ENCODE measurements around the gene LMLN.
"Not testable (repeated sequence)": the region's sequence is repeated elsewhere in the genome, so short reads cannot be mapped to it uniquely, and the experiment has no call there.

LMLN gene

DNA sequence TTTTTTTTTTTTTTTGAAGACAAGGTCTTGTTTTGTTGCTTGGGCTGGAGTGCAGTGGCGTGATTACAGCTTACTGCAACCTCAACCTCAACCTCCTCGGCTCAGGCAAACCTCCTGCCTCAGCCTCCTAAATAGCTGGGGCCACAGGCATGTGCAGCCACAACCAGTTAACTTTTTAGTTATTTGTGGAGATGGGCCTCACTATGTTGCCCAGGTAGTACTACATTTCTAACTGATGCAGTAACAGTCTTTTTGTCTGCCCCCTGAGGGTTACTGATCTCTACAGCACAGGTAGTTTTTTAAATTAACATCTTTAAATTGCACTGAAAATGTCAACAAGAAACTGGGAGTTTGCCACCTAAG is 3.4 kb upstream of the LMLN start:
- DNase-seq = no peak

DNA sequence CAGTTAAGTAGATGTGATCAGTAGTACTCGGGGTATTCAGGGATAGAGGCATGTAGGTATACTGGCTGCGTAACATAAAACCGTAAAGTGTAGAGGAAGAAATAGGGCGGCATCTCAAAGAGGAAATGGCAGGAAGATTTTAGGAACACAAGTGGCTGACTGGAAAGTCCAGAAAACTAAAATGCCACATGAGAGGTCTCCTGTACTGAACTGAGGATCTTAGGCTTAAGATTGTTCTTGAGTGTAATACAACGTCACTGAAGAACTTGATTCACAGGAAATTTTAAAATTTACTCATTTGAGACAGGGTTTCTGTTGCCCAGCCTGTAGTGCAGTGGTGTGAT is 2.3 kb upstream of the LMLN start:
- no peak for DNase-seq

DNA sequence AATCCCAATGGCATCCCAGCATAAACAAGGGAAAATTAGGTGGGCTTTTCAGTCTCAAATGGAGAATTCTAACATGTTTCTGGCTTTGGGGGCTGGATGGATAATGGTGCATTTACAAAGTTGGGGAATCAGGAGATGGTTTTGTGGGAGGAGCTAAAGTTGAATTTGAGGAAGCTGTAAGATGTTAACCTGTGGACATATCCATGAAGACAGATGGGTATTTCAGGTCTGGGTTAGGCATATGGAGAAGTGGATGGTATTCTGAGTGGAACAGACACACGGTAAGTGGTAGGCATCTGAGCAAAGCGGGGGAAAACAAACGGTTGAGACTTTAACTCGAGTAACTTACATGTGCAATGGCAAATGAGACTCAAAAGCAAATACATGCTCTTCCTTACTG is 1.7 kb upstream of the LMLN start:
- DNase-seq = no peak

GRCh38 chr3:197958848-197959247 is 1.2 kb upstream of the LMLN start:
- not testable (repeated sequence) for DNase-seq

DNA sequence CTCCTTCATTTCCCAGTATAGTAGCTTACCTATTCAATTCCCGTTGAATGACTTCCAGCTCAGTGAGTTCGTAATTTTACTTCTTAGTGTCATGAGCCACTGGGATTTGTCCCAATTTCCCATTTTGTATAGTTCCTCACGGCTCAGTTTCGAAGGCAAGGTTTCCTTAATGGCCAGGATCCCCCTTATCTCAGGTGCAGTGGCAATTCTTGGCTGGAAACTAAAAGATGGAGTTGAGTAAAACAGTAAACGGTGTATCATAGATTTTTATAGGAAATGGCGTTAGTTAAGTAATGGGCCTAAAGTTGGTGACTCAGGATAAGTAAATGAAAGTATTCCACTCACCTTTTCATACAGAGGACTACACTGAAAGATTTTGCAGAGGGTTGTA is 522 bp upstream of the LMLN start:
- DNase-seq = no peak

- no peak for DNase-seq
Measured at GRCh38 chr3:197960694-197961581, 921 bp downstream of the LMLN start.

DNA sequence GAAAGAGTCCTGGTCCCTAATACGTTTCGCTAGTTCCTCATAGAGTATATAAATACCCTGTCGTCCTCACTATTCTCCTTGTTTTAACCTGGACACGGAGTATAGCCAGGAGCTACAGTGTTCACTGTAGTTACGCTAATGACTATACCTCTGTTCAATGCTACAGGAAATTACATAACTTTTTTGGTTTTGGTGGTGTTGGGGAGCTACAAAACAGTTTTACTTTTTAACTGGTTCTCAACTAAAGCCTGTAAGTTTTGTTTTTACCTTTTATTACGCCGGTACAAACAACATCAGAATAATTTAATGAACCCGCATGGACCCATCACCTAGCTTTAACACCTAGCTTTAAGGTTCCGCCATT is 1.5 kb downstream of the LMLN start:
- DNase-seq = no peak

DNA sequence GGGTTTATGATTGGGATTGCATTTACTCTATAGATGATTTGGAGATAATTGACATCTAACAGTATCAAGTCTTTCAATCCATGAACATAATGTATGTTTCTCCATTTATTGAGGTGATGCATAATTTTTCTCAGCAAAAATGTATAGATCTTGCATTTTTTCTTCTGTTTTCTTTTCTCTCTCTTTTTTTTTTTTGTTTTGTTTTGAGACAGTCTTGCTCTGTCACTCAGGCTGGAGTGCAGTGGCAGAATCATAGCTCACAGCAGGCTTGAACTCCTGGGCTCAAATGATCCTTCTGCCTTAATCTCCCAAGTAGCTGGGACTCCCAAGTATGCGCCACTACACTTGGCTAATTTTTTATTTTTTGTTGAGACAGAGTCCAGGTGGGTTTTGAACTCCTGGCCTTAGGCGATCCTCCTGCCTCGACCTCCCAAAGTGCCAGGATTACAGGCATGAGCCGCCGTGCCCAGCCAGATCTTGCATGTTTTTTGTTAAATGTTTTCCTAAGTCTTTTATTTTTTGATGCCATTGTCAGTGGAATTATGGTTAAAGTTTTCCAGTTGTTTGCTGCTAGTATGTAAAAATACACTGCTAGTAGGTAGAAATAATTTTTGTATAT is 3.1 kb downstream of the LMLN start:
- DNase-seq = no peak

DNA sequence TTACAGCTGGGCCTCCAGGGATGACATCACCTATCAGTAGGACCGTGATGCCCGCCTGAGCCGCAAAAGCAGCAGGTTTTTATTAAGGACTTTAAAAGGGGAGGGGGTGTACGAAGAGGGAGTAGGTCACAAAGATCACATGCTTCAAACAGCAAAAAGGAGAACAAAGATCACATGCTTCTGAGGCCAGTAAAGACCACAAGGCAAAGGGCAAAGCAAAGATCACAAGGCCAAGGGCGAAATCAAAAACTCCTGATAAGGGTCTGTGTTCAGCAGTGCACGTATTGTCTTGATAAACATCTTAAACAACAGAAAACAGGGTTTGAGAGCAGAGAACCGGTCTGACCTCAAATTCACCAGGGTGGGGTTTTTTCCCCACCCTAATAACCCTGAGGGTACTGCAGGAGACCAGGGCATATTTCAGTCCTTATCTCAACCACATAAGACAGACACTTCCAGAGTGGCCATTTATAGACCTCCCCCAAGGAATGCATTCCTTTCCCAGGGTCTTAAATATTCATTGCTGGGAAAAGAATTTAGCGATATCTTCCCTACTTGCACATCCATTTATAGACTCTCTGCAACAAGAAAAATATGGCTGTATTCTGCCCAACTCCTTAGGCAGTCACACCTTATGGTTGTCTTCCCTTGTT is 7.4 kb downstream of the LMLN start:
- not testable (repeated sequence) for DNase-seq

GRCh38 chr3:197970588-197970987 is 10.6 kb downstream of the LMLN start:
- DNase-seq = no peak

DNA sequence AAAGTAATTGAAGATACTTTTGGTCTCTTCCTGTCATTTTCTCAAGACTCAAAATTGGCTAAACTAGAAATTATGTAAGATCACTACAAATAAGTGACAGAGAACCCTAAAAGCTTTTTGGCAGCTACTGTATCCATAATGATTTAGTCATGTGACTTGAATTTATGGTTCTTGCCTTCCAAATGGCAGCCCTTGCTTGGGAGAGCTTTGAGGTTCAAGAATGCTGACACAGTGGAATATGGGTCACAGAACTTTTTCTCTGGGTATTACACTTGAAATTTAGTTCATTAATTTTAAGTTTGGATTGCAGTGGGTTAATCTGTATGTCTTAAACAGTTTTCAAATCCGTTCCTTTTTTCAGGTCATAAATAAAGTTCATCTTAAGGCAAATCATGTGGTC is 14.0 kb downstream of the LMLN start:
- no peak for DNase-seq

DNA sequence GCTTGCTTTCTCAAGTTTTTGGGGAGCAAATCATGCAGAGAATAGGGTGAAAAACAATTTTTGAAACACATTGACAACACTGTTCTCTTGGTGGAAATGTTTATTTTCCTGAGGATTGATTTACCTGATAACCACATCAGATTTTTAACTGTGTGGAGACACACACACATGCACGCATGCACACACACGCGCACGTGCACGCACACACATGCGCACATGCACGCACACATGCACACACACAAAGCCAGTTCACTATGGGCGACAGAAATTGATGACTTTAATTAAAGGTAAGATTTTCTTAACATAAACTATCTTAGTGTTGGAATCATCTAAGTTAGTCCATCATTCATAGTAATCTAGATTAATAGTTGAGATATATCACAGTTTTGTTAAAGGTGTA is 15.3 kb downstream of the LMLN start:
- no peak for DNase-seq

GRCh38 chr3:197983076-197983475 is 23.1 kb downstream of the LMLN start:
- no peak for DNase-seq

DNA sequence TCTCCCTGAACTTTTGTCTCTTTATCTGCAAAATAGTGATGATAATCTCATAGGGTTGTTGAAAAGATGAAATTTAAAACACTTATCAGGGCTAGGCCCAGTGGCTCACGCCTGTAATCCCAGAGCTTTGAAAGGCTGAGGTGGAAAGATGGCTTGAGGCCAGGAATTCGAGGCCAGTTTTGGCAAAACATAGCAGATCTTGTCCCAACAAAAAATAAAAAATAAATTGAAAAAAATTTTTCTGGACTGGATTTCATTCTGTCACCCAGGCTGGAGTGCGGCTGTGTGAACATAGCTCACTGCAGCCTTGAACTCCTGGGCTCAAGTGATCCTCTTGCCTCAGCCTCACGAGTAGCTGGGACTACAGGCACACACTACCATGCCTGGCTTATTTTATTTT is 29.6 kb downstream of the LMLN start:
- no peak for DNase-seq

- DNase-seq = no peak
Measured at GRCh38 chr3:197994736-197995135, 34.7 kb downstream of the LMLN start.

DNA sequence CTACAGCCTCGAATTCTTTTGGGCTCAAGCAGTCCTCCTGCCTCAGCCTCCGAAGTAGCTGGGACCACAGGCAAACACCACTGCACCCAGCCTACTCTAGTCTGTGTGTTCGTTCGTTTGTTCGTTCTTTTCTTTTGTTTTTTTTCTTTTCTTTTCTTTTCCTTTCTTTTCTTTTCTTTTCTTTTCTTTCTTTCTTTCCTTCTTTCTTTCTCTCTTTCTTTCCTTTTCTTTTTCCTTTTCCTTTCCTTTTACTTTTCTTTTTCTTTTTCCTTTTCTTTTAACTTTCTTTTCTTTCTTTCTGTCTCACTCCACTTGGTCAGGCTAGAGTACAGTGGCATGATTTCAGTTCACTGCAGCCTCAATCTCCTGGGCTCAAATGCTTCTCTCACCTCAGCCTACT is 36.8 kb downstream of the LMLN start:
- DNase-seq = no peak

DNA sequence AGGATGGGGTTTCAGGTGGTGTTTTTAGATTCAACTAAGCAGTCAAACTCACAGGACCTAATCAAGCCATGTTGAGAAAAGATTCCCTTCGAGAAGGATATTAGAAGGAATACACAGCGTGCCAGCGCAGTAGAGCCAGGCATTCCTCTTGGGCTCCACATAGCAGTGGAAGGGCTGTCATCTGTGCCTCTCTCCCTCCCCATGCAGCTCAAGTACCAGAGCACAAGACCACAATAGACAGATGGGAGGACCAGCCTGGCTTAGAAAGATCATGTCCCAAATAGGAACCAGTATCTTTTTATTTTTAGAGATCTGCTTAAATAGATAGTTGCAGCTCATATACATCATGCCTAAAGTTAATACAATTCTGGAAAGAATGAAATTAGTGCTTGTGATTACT is 37.9 kb downstream of the LMLN start:
- no peak for DNase-seq

GRCh38 chr3:198017090-198017489 is 57.1 kb downstream of the LMLN start:
- DNase-seq = no peak

DNA sequence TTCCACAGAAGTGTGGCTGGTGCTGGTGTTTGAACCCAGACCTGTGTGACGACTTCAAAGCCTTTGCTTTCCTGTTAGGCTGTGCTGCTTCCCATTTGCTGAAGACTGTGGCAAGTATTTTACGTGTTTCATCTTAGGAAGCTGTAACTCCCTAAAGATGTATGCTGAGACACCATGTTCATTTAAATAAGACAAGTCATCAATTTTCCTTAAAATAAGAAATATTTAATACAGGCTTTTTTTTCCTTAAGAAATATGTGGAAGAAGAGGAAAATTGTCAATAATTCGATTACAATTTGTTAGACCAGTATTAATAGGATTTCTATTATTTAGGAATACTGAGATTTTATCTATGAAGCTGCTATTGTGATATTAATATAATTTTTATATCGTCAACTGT is 58.4 kb downstream of the LMLN start:
- DNase-seq = no peak

- DNase-seq = no peak
Measured at GRCh38 chr3:198019115-198019514, 59.1 kb downstream of the LMLN start.

GRCh38 chr3:198021320-198021719 is 61.3 kb downstream of the LMLN start:
- no peak for DNase-seq

GRCh38 chr3:198022604-198023003 is 62.6 kb downstream of the LMLN start:
- DNase-seq = no peak

- no peak for DNase-seq
Measured at GRCh38 chr3:198025644-198026043, 65.6 kb downstream of the LMLN start.

- DNase-seq = no peak
Measured at GRCh38 chr3:198026620-198027019, 66.6 kb downstream of the LMLN start.
